Esophagus muscularis mucosa (tissue), 4 donors: ENCODE measurements around the gene PNPLA8. TPM values are rescaled to one million over a fixed set of nuclear protein-coding genes. Genes with fewer than 3 reads are reported as not detected.

Source experiments
- DNase-seq: peaks from one replicate; pipeline ENCODE4 v3.0.0-alpha.2; 2017; ENCODE audit errors: extremely low spot score
- H3K27ac ChIP-seq, 4 donors: fragments of 200-600 bp; sonication (generic); replicated peaks in 1 of 4; 1 replicate in 3 of 4; 2 replicates in 1 of 4; pipeline ENCODE4 v1.5.1; 2016 to 2019; ENCODE audit warnings: mild to moderate bottlenecking in 1 of 4
- H3K27me3 ChIP-seq, 4 donors: fragments of 200-600 bp; sonication (generic); one replicate each; pipeline versions ENCODE4 v1.5.1 to v1.6.0; 2016 to 2019
- H3K36me3 ChIP-seq, 4 donors: fragments of 200-600 bp; sonication (generic); one replicate each; pipeline ENCODE4 v1.5.1; 2016 to 2019
- H3K4me1 ChIP-seq, 4 donors: fragments of 200-600 bp; sonication (generic); one replicate each; pipeline ENCODE4 v1.5.1; 2016 to 2019
- H3K4me3 ChIP-seq, 4 donors: fragments of 200-600 bp; sonication (generic); 1 replicate in 2 of 4; 2 replicates in 2 of 4; pipeline ENCODE4 v1.5.1; 2016 to 2019; ENCODE audit warnings: mild to moderate bottlenecking in 4 of 4, moderate library complexity in 1 of 4
- H3K9me3 ChIP-seq, 4 donors: fragments of 200-600 bp; sonication (generic); 1 replicate in 3 of 4; 2 replicates in 1 of 4; pipeline ENCODE4 v1.5.1; 2016 to 2019
- CTCF ChIP-seq, 3 experiments: fragments of 200-600 bp in 2 of 3; fragments of 450-650 bp in 1 of 3; sonication (generic) in 2 of 3; IDR thresholded peaks; one replicate each; pipeline ENCODE4 v1.5.1; 2017 to 2019; ENCODE audit warnings: antibody characterized with exemption in 3 of 3, mild to moderate bottlenecking in 2 of 3, moderate library complexity in 1 of 3
- EP300 ChIP-seq: sonication (generic); formaldehyde crosslinking; IDR thresholded peaks from one replicate; pipeline ENCODE4 v1.6.1; 2017; ENCODE audit warnings: antibody characterized with exemption
- POLR2A ChIP-seq: fragments of 450-650 bp; IDR thresholded peaks from one replicate; pipeline ENCODE4 v1.6.1; 2017; ENCODE audit warnings: antibody characterized with exemption, moderate library complexity, mild to moderate bottlenecking, low read depth
- POLR2AphosphoS5 ChIP-seq, 2 donors: sonication (generic); formaldehyde crosslinking; IDR thresholded peaks; one replicate each; pipeline ENCODE4 v1.6.1; 2017; ENCODE audit warnings: antibody characterized with exemption in 2 of 2
- WGBS: methylation state at CpG from one replicate; pipeline ENCODE4 v1.1.5; 2018; 5-methylcytosine and 5-hydroxymethylcytosine counted together
- intact Hi-C: fragments of 100-400 bp; cut with DNase I; formaldehyde crosslinking; loops from one replicate; pipeline ENCODE4 v1.15.1; 2023
- total RNA-seq, 4 donors: library from RNA; depleted of rRNA; stranded (reverse); fragments of >200 nt; gene quantifications; one replicate each; pipeline versions ENCODE4 v1.1.0 to v1.2.1, GENCODE V29; 2016

Gene PNPLA8
- 10 to 100 TPM; 21.2 to 48.7 (median 32.6) TPM for total RNA-seq

DNA sequence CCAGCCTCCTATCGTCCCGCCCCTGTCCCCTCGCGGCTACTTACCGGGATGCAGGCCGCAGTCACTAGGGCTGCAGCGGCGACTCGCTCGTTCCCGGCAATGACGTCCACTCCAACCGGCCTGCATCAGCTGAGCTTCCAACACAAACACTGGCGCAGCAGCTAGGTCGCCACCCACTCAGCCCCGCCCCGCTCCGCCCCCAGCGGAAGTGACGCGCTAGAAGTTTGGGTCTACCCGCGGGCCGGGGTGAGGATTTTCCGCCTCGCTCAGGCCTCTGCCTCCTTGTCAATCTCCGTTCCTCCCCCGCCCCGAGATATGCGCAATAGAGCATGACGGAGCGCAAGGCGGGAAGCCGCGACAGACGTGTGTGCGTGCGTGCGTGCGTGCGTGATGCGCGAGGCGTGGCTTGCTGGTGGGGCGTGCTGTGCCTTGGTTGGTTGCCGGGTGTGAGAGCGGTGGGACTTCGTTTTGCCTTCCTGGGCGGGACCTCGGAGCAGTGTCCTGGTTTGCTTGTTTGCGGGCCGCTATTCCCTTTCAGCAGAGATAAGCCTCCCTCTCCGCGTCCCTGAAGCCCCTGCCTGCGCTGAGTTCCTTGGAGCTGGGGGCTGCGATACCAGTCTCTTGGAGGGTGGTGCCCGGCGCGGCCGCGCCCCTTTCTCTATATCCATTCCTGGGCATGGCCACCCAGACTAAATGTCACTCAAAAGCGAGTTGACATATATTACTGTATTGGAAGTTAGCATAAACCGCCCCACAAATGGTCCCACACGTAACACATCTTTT lies at the start of gene PNPLA8:
Gene PNPLA8, minus strand, starts transcription at position 151 of the 783 bp plus-strand sequence. CDS start 10,644 bp downstream, outside the sequence.
- H3K27me3 ChIP-seq, result no peaks in the 10 kb centered on the region
- TF ChIP-seq CTCF (IDR thresholded peaks at IDR 0.05) (no peak), POLR2A (peak; percentile 89), EP300 (peak; percentile 95), POLR2AphosphoS5 (IDR thresholded peaks at IDR 0.05) (peak; percentile 97 to 99)
- no peaks in the 10 kb centered on the region for H3K36me3 ChIP-seq
- peak within 1 kb of the TSS; percentile 95 to 98 (median 98) for H3K27ac ChIP-seq
- DNase-seq, result peak; percentile 100
- H3K9me3 ChIP-seq, result no peaks in the 10 kb centered on the region
- intact Hi-C loops, result loop anchor here (1.0 kb wide), 1 partner anchor 43 kb away; the partner anchor contains the start of genes DNAJB9 and THAP5
- H3K4me3 ChIP-seq, result peak within 1 kb of the TSS; percentile 76 to 85 (median 78)
- peaks cover 30 to 46% (median 41%) of the 10 kb centered on the region in 4 donors for H3K4me1 ChIP-seq
- WGBS, result 0% methylated on average over 16 of the region's 64 CpGs

DNA sequence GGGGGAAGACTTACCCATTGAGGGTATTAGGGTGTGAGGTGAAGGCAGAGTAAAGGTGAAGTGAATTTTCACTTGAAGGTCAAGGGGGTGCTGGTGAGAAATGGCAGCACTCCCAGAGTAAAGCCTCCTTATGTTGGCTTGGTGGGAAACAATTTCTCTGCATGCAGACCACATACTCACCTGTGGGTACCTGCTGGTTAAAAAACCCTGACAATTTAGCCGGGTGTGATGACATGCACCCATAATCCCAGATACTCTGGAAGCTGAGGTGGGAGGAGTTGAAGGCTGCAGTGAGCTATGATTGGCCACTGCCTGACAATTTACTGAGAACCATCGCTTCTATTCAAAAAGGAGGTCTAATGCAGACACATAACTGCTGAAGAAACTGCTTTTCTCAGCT lies 49.2 kb upstream of the PNPLA8 start:
- DNase-seq, result no peak
- H3K36me3 ChIP-seq, result peaks cover 0 to 45% (median 19%) of the 10 kb centered on the region in 4 donors
- no peaks in the 10 kb centered on the region for H3K9me3 ChIP-seq
- intact Hi-C loops, result no loop called here
- WGBS, result 72% methylated on average over 2 of the region's 2 CpGs
- H3K4me3 ChIP-seq, result no peak overlapping the region
- TF ChIP-seq POLR2AphosphoS5 (IDR thresholded peaks at IDR 0.05) (no peak), EP300 (no peak), POLR2A (no peak), CTCF (IDR thresholded peaks at IDR 0.05) (no peak)
- H3K27me3 ChIP-seq, result no peaks in the 10 kb centered on the region
- H3K27ac ChIP-seq, result no peak overlapping the region
- peaks cover 12 to 20% (median 18%) of the 10 kb centered on the region in 4 donors for H3K4me1 ChIP-seq

GRCh38 chr7:108572480-108572879 lies 46.5 kb upstream of the PNPLA8 start:
- Histone ChIP-seq H3K36me3 (peaks cover 0 to 30% (median 7%) of the 10 kb centered on the region in 4 donors), H3K4me1 (peaks cover 25 to 32% (median 30%) of the 10 kb centered on the region in 4 donors), H3K4me3 (no peak overlapping the region), H3K27me3 (no peaks in the 10 kb centered on the region), H3K9me3 (no peaks in the 10 kb centered on the region), H3K27ac (no peak overlapping the region)
- TF ChIP-seq POLR2A (no peak), EP300 (no peak), CTCF (IDR thresholded peaks at IDR 0.05) (no peak), POLR2AphosphoS5 (IDR thresholded peaks at IDR 0.05) (no peak)
- WGBS, result 94% methylated on average over 2 of the region's 2 CpGs
- DNase-seq, result no peak
- intact Hi-C loops, result no loop called here

- no peaks in the 10 kb centered on the region for H3K9me3 ChIP-seq
- no peaks in the 10 kb centered on the region for H3K27me3 ChIP-seq
- no peak for TF ChIP-seq CTCF (IDR thresholded peaks at IDR 0.05)
- no peak for TF ChIP-seq POLR2A
- TF ChIP-seq POLR2AphosphoS5 (IDR thresholded peaks at IDR 0.05), result peak in 1 of 2 donors; percentile 65
- no peak for DNase-seq
- H3K4me3 ChIP-seq, result peak overlapping the region; percentile 74 to 93 (median 82)
- 2% methylated on average over 32 of the region's 36 CpGs for WGBS
- intact Hi-C loops, result no loop called here
- peaks cover 27 to 45% (median 37%) of the 10 kb centered on the region in 4 donors for H3K4me1 ChIP-seq
- H3K36me3 ChIP-seq, result peaks cover 0 to 31% (median 13%) of the 10 kb centered on the region in 4 donors
- peak overlapping the region; percentile 94 to 100 (median 96) for H3K27ac ChIP-seq
These were observed 44.3 kb upstream of the PNPLA8 start for GRCh38 chr7:108570146-108570755.
